Stimulated activated CD8-positive, alpha-beta memory T cell treated with anti-CD3 and anti-CD28 coated beads, Interleukin-15, amount 100 ng/mL, for 1 hour (primary cell): ENCODE measurements around the gene PTPRS.

ENCODE experiments used
- DNase-seq: peaks from one replicate; pipeline ENCODE4 v3.0.0-alpha.2; 2020; ENCODE audit warnings: low read depth

PTPRS gene

DNA sequence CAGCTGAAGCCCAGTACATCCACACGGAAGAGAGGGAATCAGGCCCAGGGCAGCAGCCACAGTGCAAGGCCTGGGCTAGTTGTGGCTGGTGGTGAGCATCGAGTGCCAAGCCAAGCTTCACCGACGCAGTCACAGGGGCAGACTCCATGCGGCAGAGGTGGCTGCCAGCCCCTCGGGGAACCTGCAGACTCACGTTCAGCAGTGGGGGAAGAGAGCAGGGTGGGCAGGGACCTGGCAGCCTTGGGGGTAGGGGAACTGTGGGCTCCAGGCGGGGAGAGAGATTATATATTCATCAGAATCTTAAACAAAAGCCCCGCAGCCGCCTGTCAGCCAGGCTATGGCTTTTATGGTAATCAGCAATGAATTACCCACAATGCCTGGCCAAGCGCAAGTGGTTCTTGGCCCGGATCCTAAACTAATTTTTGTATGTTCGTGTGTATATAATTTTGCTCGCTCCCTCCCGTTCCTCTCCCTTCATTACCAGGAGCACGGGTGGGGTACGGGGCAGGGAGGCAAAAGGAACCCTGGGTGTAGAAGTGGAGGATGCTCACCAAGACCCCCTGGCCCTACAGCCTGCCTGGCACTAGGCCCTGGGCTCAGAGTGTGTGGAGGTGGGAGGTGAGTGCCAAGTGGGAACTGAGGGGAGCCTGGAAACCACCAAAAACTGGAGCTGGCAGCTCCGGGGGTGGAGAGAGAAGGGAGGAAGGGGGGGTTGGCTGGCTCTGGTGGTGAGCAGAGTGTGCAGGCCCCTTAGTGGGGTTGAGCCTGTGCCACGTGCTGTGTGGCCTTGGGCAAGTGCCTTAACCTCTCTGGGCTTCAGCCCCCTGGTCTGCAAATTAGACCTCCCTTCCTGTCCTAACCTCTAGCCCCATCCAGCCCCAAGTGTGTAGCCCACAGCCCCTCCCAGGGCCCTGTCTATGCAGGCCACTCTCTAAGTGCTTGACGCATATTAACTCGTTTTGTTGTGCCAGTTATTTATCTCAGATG is 31.9 kb downstream of the PTPRS start:
- no peak for DNase-seq

DNA sequence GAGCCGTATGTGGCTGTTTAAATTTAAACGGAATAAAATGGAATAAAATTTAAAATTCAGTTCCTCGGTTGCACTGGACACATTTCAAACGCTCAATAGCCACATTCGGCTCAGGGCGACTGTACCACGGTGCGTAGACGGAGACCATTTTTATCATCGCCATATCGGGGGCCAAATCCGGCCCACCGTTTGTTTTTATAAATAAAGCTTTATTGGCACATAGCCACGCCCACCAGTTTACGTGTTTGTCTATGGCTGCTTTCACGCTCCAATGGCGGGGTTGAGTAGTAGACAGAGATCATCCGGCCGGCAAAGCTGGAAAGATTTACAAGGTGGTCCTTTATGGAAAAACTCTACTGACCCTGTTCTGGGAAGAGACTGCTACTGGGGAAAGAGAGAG is 33.0 kb downstream of the PTPRS start:
- no peak for DNase-seq

DNA sequence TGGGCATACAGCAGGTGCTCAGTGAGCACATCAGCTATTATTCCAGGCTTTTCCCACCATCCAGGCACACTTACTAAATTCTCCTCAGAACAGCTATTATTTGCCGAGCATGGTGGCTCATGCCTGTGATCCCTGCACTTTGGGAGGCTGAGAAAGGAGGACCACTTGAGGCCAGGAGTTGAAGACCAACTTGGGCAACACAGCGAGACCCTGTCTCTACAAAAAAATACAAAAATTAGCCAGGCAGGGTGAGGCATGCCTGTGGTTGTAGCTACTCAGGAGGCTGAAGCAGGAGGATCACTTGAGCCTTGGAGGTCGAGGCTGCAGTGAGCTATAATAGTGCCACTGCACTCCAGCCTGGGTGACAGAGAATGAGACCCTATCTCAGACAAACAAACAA is 35.4 kb downstream of the PTPRS start:
- DNase-seq = no peak

DNA sequence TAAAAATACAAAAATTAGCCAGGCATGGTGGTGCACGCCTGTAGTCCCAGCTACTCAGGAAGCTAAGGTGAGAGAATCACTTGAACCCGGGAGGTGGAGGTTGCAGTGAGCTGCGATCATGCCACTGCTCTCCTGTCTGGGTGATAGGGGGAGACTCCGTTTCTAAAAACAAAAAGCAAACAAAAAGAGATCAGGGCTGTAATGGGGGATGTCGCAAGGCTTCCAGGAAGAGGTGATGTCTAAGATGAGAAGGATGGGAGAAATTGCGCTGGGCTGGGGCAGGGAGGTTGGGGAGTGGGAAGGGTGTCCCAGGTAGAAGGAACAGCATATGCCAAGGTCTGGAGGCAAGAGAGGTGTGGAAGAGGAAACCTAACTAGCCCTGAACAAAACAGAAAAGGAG is 36.1 kb downstream of the PTPRS start:
- DNase-seq = no peak

DNA sequence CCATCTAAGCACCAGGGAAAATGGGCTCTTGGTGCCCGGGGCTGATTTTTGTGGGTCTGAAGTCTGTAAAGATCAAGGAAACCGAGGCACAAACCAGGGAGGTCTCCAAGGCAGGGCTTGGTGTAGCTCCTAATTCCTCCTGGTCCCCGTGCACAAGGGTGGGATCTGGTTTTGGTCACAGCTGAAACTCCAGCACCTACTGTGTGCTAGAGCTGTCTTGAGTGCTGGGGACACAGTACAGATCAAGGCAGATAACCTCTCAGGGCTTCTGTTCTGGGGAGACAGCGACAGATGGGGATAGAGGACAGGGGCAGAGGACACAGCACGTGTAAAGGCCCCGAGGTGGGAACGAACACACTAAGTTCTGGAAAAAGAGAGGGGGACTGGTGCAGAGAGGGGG is 37.4 kb downstream of the PTPRS start:
- no peak for DNase-seq

DNA sequence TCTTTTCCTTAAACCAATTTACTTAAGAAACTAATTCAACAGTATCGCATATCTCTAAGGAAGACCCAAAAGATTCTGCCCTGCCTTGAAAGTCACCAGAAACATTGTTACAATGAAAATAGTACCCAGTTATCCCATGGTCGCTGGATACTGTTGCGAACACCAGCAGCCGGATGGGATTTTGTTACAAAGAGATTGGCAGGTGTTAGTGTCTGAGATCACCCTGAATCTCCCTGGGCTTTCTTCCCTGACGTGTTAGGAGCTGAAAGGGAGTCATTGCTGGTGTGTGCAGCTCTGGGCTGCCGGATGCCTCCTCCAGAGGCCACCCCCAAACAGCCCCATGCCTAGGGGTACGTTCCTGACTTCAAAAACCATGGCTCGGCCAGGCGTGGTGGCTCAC is 38.2 kb downstream of the PTPRS start:
- DNase-seq = no peak

DNA sequence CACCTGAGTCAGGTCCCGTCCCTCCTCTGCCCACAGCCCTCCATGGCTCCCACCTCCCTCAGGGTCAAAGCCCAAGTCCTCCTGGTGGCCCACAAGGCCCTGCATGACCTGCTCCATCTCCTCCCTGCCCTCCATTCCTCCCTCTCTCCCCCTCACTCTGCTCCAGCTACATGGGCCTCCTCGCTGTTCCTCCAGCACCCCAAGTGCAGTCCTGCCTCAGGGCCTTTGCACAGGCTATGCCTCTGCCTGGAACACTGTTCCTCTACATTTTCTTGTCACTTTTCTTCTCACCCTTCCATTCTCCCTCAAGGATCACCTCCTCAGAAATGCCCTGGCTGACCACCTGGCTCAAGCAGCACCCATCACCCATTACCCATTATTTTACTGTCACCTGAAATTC is 41.5 kb downstream of the PTPRS start:
- no peak for DNase-seq

DNA sequence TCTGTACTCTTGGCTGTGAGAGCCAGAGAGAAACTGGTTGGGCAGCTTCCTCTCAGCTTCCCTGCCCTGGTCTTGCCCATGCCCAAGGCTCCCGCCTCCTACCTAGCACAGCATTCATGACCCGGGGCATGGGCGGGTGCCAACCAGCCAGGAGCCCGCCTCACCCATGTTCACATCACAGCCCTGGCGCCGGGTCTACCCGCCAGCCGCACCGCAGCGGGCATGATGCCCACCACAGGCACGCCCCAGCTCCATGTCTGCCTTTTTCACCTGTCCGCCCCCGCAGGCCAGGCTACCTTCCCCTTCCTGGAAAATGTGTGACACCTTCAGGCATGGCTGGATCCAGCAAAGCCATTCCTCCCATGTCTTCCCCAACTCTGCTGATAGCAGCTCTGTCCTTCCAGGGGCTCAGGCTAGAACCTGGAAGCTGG is 42.1 kb downstream of the PTPRS start:
- DNase-seq = no peak

DNA sequence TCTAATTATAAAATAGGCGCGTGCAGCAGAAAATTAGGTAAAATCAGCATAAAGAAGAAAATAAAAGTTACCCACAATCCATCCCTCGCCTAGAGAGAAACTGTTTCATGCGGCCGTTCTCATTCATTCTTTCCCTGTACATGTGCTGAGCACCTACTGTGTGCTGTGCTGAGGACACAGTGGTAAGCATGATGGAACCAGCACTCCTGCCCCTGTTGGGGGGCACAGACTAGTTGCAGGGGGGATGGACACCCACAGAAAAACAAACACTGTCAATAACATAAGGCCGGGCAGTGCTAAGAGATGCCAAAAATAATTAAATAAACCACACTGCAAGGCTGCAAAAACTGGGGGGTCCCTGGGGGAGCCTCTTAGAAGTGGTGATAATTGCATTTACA is 43.3 kb downstream of the PTPRS start:
- DNase-seq = no peak

DNA sequence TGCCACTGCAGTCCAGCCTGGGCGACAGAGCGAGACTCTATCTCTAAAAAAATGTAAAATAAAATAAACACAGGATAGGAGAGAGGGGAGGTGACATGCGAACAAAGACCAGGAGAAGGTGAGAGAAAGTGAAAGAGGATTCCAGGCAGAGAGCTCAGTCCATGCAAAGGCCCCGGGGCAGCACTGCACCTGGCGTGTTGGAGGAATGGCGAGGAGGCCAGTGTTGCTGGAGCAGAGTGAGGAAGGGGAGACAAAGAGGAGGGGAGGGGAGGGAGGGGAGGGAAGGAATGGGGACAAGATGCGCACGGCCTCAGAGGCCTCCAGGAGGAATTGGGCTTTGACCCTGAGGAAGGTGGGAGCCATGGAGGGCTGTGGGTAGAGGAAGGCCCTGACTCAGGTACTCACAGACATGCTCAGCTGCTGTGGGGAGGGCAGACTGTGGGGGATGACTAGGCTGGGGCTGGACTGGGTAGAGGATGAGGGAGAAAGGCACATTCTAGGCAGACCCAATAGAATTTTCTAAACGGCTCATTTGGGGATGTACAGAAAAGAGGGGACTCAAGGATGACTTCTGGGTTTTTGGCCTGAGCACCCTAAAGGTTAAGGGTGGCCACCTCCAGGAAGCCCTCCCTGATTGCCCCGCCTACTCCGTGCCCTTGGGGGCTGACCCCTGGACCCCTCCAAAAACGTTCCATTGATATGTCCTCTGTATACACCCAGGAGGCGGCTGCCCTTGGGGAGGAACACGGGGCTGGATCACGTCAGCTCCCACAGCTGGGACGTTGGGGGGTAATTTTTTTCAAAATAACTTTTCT is 43.9 kb downstream of the PTPRS start:
- DNase-seq = no peak

DNA sequence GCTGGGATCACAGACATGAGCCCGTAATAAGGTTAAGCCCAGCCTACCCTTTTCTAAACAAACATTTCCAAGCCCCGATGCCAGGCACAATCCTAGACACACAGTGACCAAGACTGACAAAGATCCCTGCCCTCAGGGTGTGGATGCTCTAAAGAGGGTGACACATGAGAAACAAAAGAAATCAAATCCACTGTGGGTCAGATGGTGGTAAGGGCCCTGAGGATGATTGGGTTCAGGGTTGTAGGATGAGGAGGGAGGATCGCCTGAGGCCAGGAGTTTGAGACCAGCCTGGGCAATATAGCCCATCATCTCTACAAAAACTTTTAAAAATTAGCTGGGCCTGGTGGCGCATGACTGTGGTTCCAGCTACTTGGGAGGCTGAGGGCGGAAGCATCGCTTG is 44.6 kb downstream of the PTPRS start:
- no peak for DNase-seq

DNA sequence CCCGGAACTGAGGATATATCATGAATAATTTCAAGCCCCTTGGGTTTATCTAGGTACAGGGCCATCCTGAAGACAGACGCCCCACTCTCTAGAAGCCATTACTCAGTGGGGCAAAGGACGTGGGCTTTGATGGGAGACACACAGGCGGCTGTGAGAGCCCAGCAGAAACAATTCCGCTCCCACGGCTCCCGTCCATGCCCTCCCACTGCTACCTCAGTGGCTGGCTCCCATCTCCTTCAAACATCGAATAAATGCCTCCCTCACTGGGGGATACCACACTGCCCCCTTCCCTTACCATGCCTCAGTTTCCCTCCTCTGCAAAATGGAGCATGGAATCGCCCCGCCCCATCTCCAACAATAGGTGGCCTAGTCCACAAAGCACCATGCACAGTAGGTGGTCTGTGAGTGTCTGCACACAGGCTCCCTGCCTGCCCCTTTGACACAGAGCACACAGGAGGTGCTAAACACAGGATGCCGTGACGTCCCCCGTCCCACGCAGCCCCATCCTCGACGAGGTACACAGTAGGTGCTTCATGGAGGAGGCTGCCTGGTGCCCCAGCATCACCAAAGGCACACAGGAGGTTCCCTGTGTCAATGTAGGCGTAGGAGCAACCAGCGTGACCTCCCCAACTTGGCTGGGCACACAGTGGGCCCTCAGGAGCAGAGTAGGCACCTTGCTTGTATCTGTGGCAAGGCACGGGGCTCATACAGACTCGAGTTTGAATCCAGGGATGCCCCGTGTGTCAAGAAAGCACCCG is 46.0 kb downstream of the PTPRS start:
- no peak for DNase-seq

DNA sequence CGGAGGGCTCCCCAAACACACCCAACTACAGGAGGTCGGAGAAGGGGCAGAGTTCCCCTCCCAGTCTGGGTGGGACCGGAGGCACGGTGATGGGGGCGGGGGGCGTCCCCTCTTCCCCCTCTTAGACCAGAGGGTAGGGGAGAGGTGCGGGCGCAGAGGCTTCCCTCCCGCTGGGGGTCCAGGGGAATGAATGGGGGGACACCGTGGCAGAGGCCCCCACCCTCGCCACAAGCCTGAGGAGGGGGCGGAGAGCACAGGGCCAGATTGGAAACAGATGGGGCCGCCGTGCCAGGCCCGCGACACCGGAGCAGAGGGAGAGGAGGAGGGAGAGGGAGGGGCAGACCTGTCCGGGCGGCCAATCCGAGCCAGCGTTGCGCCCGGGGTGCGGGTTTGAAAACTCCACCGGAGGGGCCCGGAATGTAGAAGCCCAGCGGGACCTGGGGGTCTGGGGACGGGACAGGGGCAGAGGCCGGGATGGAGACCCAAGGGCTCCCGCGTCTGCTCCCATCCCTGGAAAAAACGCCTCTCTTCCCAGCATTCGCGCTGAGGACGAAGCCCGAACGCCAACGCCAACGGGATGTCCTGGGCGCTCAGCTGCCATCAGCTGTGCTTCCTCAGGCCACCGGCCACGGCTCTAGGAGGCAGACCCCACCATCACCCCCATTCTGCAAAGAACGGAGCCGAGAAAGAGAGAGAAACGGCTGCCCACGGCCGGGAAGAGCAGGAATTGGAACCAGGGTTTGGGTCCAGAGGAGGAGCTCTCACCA is 46.8 kb downstream of the PTPRS start:
- no peak for DNase-seq

DNA sequence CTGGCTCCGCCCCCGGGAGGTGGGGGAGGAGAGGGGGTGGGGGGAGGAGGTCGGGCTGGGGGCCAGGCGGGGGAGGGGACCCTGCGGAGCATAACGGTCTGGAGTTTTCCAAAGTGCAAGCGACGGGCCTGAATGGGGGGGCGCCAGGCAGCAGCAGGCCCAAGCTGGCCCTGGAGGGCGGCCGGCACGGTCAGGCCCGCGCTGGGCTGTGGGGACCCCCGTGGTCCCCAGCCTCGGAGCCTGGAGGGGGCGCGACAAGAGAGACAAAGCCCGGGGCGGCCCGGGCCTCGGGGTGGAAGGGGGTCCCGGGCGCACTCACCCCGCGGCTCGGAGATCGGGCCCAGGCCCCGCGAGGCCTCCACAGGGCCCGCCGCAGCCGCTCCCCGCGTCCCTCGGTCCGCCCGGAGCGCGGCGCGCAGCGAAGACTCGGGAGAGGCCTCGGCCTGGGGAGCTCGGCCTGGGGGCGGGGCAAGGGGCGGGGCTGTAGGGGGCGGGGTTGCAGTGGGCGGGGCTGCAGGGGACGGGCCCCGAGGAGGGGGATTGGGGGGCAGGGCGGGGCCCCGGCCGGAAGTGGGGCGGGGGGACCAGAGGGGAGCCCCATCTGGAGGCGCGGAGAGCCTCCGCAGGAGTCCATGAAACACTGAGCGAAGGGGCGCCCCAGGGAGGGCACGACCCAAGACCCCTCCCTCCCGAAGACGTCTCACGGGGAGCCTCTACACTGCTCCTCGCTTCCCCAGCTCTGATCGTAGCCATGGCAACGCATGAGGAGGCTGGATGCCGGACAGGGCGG is 47.6 kb downstream of the PTPRS start:
- DNase-seq = peak; percentile 6

DNA sequence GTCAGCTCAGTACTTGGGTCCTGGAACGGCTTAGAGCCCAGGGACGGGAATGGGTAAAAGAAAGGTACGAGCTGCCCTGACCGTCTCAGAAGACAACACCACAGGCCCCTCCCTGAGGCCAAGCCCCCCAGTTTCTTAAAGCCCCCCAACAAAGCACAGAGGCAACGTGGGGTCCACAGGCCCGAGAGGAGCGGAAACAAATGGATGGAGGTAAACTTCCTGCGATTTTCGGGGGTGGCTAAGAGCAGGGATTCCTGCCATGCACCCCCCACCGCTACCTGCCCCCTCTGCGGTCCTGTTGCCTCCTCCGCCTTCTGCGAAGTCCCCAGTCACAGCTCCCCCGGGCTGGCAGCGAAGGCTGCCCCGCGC is 48.2 kb downstream of the PTPRS start:
- no peak for DNase-seq

DNA sequence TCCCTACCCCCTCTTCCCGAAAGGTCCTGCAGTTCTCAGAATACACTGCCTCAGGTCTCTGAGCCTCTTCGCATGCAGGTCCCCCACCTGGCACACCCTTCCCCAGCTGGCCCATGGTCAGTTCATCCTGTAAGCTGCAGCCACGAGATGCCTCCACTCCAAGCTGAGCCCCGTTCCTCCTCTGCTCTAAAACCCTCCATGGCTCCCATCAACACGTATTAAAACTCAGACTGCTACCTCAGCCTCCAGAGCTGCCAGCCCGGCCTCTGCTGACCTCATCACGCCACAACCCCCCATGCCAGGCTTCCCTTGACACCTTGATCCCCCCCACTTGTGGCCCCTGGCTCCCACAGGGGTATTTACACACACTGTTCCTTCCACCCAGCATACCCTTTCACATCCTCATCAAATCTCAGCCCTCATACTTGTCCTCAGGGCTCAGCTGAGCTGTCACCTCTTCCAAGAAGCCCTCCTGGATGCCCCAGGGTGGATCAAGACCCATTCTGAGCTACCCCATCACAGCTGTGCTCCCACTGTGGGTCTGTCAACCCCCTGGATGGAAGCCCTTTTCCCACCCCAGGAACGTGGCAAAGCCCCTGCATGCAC is 48.9 kb downstream of the PTPRS start:
- DNase-seq = no peak
